Smooth muscle cell (in vitro differentiated cells): ENCODE data around the gene CFAP61. TPM values are rescaled to one million over a fixed set of nuclear protein-coding genes. Genes with fewer than 3 reads are reported as not detected.

Experiments used
- DNase-seq: peaks from one replicate; lab custom pipeline; 2025; ENCODE audit not compliant: unreplicated experiment; lab: John Stamatoyannopoulos, UW
- H2AFZ ChIP-seq: fragments of 200-600 bp; sonication (generic); 2 replicates; pipeline ENCODE4 v1.6.0; 2016; ENCODE audit warnings: antibody characterized with exemption, low read depth, mild to moderate bottlenecking
- H3F3A ChIP-seq: fragments of 200-600 bp; sonication (generic); 2 replicates; pipeline ENCODE4 v1.6.0; 2017; ENCODE audit warnings: antibody characterized with exemption, low read depth
- H3K27ac ChIP-seq: fragments of 200-600 bp; sonication (generic); 2 replicates; pipeline ENCODE4 v1.5.1; 2016; ENCODE audit warnings: low read depth, mild to moderate bottlenecking
- H3K27me3 ChIP-seq: fragments of 200-600 bp; sonication (generic); 2 replicates; pipeline ENCODE4 v1.6.1; 2016; ENCODE audit warnings: low read depth, mild to moderate bottlenecking
- H3K36me3 ChIP-seq: fragments of 200-600 bp; sonication (generic); 2 replicates; pipeline ENCODE4 v1.5.1; 2016; ENCODE audit warnings: low read depth
- H3K4me1 ChIP-seq: fragments of 200-600 bp; sonication (generic); 2 replicates; pipeline ENCODE4 v1.5.1; 2016; ENCODE audit warnings: low read depth
- H3K4me2 ChIP-seq: fragments of 200-600 bp; sonication (generic); 2 replicates; pipeline ENCODE4 v1.6.0; 2016; ENCODE audit warnings: mild to moderate bottlenecking
- H3K4me3 ChIP-seq: fragments of 200-600 bp; sonication (generic); 2 replicates; pipeline ENCODE4 v1.5.1; 2016; ENCODE audit warnings: mild to moderate bottlenecking
- H3K79me2 ChIP-seq: fragments of 200-600 bp; sonication (generic); 2 replicates; pipeline ENCODE4 v1.6.0; 2016; ENCODE audit warnings: low read depth, mild to moderate bottlenecking
- H3K9ac ChIP-seq: fragments of 200-600 bp; sonication (generic); 2 replicates; pipeline ENCODE4 v1.6.0; 2016; ENCODE audit warnings: low read depth
- H3K9me3 ChIP-seq: fragments of 200-600 bp; sonication (generic); replicated peaks from 2 replicates; pipeline ENCODE4 v1.5.1; 2016; ENCODE audit warnings: low read depth
- H4K20me1 ChIP-seq: fragments of 200-600 bp; sonication (generic); 2 replicates; pipeline ENCODE4 v1.6.0; 2016; ENCODE audit warnings: low read depth
- CTCF ChIP-seq: fragments of 200-600 bp; sonication (generic); IDR thresholded peaks from 2 replicates; pipeline ENCODE4 v1.5.1; 2017; ENCODE audit warnings: borderline replicate concordance, mild to moderate bottlenecking, antibody characterized with exemption; ENCODE audit not compliant: insufficient read depth, poor library complexity, severe bottlenecking
- WGBS: methylation state at CpG from one replicate; pipeline ENCODE4 v1.1.7; 2016; ENCODE audit warnings: low lambda C conversion rate; 5-methylcytosine and 5-hydroxymethylcytosine counted together
- polyA plus RNA-seq: library from polyadenylated mRNA; unstranded; fragments of >200 nt; fragmentation: Nextera tagmentation; extraction: Ambion mirVana; gene quantifications from 2 replicates; pipeline ENCODE4 v1.2.1, GENCODE V29; 2016
- total RNA-seq: library from RNA; depleted of rRNA; stranded (reverse); fragments of >200 nt; gene quantifications from 2 replicates; pipeline ENCODE4 v1.2.3, GENCODE V29; 2014

CFAP61 gene
- total and polyA plus RNA-seq, 2 experiments from 2014 or later = not detected

GRCh38 chr20:20365480-20366161, 313.3 kb downstream of the CFAP61 start:
- Histone ChIP-seq H2AFZ (no peak overlapping the region), H3K9me3 (no peaks in the 10 kb centered on the region), H3K4me2 (no peak overlapping the region), H3K9ac (no peak overlapping the region), H3F3A (no peaks in the 10 kb centered on the region), H3K4me3 (no peak overlapping the region), H3K27ac (no peak overlapping the region), H3K79me2 (no peaks in the 10 kb centered on the region), H3K27me3 (peaks cover 97% of the 10 kb centered on the region), H4K20me1 (no peaks in the 10 kb centered on the region), H3K36me3 (no peaks in the 10 kb centered on the region), H3K4me1 (peaks cover 6% of the 10 kb centered on the region)
- DNase-seq = no peak
- 5% methylated on average over 18 of the region's 18 CpGs for WGBS
- no peak for TF ChIP-seq CTCF

DNA sequence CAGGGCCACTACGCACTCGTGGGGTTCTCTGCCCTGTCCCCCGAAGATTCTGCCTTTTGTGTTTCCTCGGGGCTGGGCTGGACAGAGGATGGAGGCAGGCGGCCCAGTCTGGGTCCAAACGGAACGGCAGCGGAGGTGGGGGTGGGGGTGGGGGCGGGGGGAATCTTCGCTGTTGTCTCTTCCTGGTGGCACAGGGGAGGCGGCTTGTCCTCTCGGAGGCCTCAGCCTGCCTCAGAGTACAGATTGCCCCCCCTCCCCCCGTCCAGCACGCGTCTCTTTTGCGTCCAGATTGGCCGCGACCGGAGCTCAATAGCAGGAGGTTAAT, 314.2 kb downstream of the CFAP61 start:
- no peak overlapping the region for H3K9ac ChIP-seq
- peaks cover 6% of the 10 kb centered on the region for H3K4me1 ChIP-seq
- H3K4me3 ChIP-seq = no peak overlapping the region
- no peaks in the 10 kb centered on the region for H3K79me2 ChIP-seq
- peaks cover 97% of the 10 kb centered on the region for H3K27me3 ChIP-seq
- DNase-seq = no peak
- TF ChIP-seq CTCF = no peak
- no peak overlapping the region for H3K27ac ChIP-seq
- H3K36me3 ChIP-seq = no peaks in the 10 kb centered on the region
- WGBS = 6% methylated on average over 12 of the region's 19 CpGs
- H2AFZ ChIP-seq = no peak overlapping the region
- no peaks in the 10 kb centered on the region for H4K20me1 ChIP-seq
- H3F3A ChIP-seq = no peaks in the 10 kb centered on the region
- H3K4me2 ChIP-seq = peak overlapping the region; percentile 53
- no peaks in the 10 kb centered on the region for H3K9me3 ChIP-seq

DNA sequence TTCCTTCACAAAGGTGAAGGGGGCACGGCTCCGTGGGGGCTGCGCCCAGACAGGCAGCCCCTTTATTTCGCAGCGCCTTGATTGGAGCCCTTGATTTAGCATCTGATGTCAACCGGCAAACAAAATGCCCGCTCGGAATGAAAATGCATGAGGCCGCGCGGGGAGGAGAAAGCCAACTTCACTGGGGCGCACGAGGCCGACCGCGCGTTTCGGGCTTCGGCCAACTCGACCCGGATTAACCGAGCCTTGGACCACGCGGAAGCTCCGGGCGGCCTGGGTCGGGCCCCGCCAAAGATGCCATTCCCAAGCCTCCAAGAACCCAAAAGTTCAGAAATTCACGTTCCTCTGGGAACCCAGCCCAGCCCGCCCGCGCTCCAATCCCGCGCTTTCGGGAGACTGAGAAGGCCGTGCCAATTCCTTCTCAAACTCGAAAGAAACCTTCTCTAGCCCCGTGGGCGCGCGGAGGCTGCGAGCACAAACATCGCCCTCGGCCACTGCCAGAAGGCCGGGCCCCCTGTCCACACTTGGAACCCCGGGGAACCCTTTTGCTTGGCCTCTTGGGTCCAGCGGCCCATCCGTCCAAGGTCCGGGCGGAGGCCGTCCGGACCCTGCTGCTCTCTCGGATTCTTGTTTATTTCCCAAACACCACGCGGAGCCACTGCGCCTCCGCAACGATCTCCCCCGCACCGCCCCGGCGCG, 314.7 kb downstream of the CFAP61 start:
- peaks cover 97% of the 10 kb centered on the region for H3K27me3 ChIP-seq
- no peak for TF ChIP-seq CTCF
- H3K27ac ChIP-seq = no peak overlapping the region
- peaks cover 6% of the 10 kb centered on the region for H3K4me1 ChIP-seq
- H3K4me3 ChIP-seq = no peak overlapping the region
- peak overlapping the region; percentile 53 for H3K4me2 ChIP-seq
- no peaks in the 10 kb centered on the region for H3F3A ChIP-seq
- WGBS = 3% methylated on average over 49 of the region's 63 CpGs
- H2AFZ ChIP-seq = no peak overlapping the region
- H3K79me2 ChIP-seq = no peaks in the 10 kb centered on the region
- no peak overlapping the region for H3K9ac ChIP-seq
- H3K9me3 ChIP-seq = no peaks in the 10 kb centered on the region
- DNase-seq = no peak
- no peaks in the 10 kb centered on the region for H3K36me3 ChIP-seq
- no peaks in the 10 kb centered on the region for H4K20me1 ChIP-seq
